GM10266 (cell line): ENCODE data around the gene PPP1R9A.

ENCODE experiments used
- DNase-seq: peaks from one replicate; pipeline ENCODE4 v3.0.0; 2012; ENCODE audit errors: extremely low spot score
- CTCF ChIP-seq: IDR thresholded peaks from 2 replicates; pipeline ENCODE4 v1.5.1; 2012; ENCODE audit warnings: mild to moderate bottlenecking, low read depth; ENCODE audit not compliant: control insufficient read depth, insufficient read depth; ENCODE audit errors: missing control alignments

The PPP1R9A gene

GRCh38 chr7:95097851-95098250 lies 190.5 kb downstream of the PPP1R9A start:
- TF ChIP-seq CTCF: no peak
- DNase-seq: no peak

- DNase-seq: no peak
- TF ChIP-seq CTCF: no peak
Measured at GRCh38 chr7:95099106-95099505, 191.7 kb downstream of the PPP1R9A start.

- TF ChIP-seq CTCF: no peak
- no peak for DNase-seq
Measured at GRCh38 chr7:95101422-95101821, 194.0 kb downstream of the PPP1R9A start.

GRCh38 chr7:95102662-95103061 lies 195.3 kb downstream of the PPP1R9A start:
- no peak for TF ChIP-seq CTCF
- no peak for DNase-seq

- no peak for DNase-seq
- TF ChIP-seq CTCF: no peak
Measured at GRCh38 chr7:95104739-95105138, 197.3 kb downstream of the PPP1R9A start.

GRCh38 chr7:95105627-95106026 lies 198.2 kb downstream of the PPP1R9A start:
- TF ChIP-seq CTCF: no peak
- no peak for DNase-seq

- no peak for DNase-seq
- TF ChIP-seq CTCF: no peak
Measured at GRCh38 chr7:95106401-95106800, 199.0 kb downstream of the PPP1R9A start.
